H9 (cell line): Measurements from ENCODE around the gene PAQR5. TPM values are rescaled to one million over a fixed set of nuclear protein-coding genes. Genes with fewer than 3 reads are reported as not detected.
A peak's percentile ranks its signal among the peaks of the same experiment; 100 is the strongest.

Source experiments
- DNase-seq: peaks from one replicate; pipeline ENCODE4 v3.0.0-alpha.2; 2017
- H2AFZ ChIP-seq: one replicate; pipeline ENCODE4 v1.6.1; 2013; ENCODE audit warnings: mild to moderate bottlenecking, low read length, control low read depth, moderate library complexity
- H2AK5ac ChIP-seq: 2 replicates; pipeline ENCODE4 v1.6.1; 2013; ENCODE audit warnings: low read length, control low read depth, mixed read lengths; ENCODE audit not compliant: insufficient read length
- H2BK120ac ChIP-seq: one replicate; pipeline ENCODE4 v1.6.1; 2013; ENCODE audit warnings: low read depth, mild to moderate bottlenecking, low read length, control low read depth, inconsistent platforms; ENCODE audit not compliant: poor library complexity, severe bottlenecking
- H2BK12ac ChIP-seq: 2 replicates; pipeline ENCODE4 v1.6.1; 2013; ENCODE audit warnings: low read length, control low read depth, mixed read lengths, low read depth; ENCODE audit not compliant: insufficient read length
- H2BK15ac ChIP-seq: 2 replicates; pipeline ENCODE4 v1.6.1; 2013; ENCODE audit warnings: low read depth, low read length, control low read depth
- H2BK20ac ChIP-seq: one replicate; pipeline ENCODE4 v1.6.1; 2013; ENCODE audit warnings: low read depth, mild to moderate bottlenecking, low read length, control low read depth, inconsistent platforms; ENCODE audit not compliant: poor library complexity, severe bottlenecking
- H2BK5ac ChIP-seq: 2 replicates; pipeline ENCODE4 v1.6.1; 2013; ENCODE audit warnings: low read length, control low read depth, mixed read lengths; ENCODE audit not compliant: insufficient read length
- H3K14ac ChIP-seq: 2 replicates; pipeline ENCODE4 v1.6.1; 2013; ENCODE audit warnings: low read length, control low read depth; ENCODE audit not compliant: insufficient read depth
- H3K18ac ChIP-seq: 2 replicates; pipeline ENCODE4 v1.6.1; 2013; ENCODE audit warnings: low read depth, mild to moderate bottlenecking, mixed read lengths, low read length, control low read depth; ENCODE audit not compliant: insufficient read length
- H3K23ac ChIP-seq: 2 replicates; pipeline ENCODE4 v1.6.1; 2013; ENCODE audit warnings: low read length, control low read depth, mixed read lengths, low read depth; ENCODE audit not compliant: insufficient read length
- H3K23me2 ChIP-seq: 2 replicates; pipeline ENCODE4 v1.6.1; 2013; ENCODE audit warnings: low read depth, mild to moderate bottlenecking, mixed read lengths, low read length, control low read depth; ENCODE audit not compliant: insufficient read length, poor library complexity, severe bottlenecking
- H3K27ac ChIP-seq: 2 replicates; pipeline ENCODE4 v1.5.1; 2013; ENCODE audit warnings: low read length, control low read depth, mixed read lengths, low read depth; ENCODE audit not compliant: insufficient read length
- H3K27me3 ChIP-seq: 2 replicates; pipeline ENCODE4 v1.6.1; 2013; ENCODE audit warnings: low read length, control low read depth, inconsistent platforms; ENCODE audit not compliant: insufficient read depth
- H3K4ac ChIP-seq: 2 replicates; pipeline ENCODE4 v1.6.1; 2013; ENCODE audit warnings: low read depth, mild to moderate bottlenecking, control low read depth, inconsistent platforms, low read length, moderate library complexity
- H3K4me1 ChIP-seq: 2 replicates; pipeline ENCODE4 v1.6.1; 2013; ENCODE audit warnings: low read length, control low read depth, inconsistent platforms; ENCODE audit not compliant: insufficient read depth
- H3K4me2 ChIP-seq: 2 replicates; pipeline ENCODE4 v1.6.1; 2013; ENCODE audit warnings: low read length, control low read depth, mixed read lengths; ENCODE audit not compliant: insufficient read length, insufficient read depth
- H3K56ac ChIP-seq: 2 replicates; pipeline ENCODE4 v1.6.1; 2013; ENCODE audit warnings: low read depth, mild to moderate bottlenecking, mixed read lengths, low read length, control low read depth; ENCODE audit not compliant: insufficient read length
- H3K79me1 ChIP-seq: 2 replicates; pipeline ENCODE4 v1.6.1; 2013; ENCODE audit warnings: low read depth, mild to moderate bottlenecking, moderate library complexity, low read length, control low read depth, inconsistent platforms; ENCODE audit not compliant: insufficient read depth, poor library complexity, severe bottlenecking
- H3K79me2 ChIP-seq: 2 replicates; pipeline ENCODE4 v1.6.1; 2013; ENCODE audit warnings: low read length, control low read depth, inconsistent platforms; ENCODE audit not compliant: insufficient read depth
- H3K9ac ChIP-seq: 2 replicates; pipeline ENCODE4 v1.6.1; 2013; ENCODE audit warnings: low read length, control low read depth, mixed read lengths; ENCODE audit not compliant: insufficient read length; ENCODE audit errors: extremely low read depth
- H3K9me3 ChIP-seq: one replicate; pipeline ENCODE4 v1.6.1; 2013; ENCODE audit warnings: low read depth, low read length, inconsistent platforms; ENCODE audit not compliant: control insufficient read depth
- H3T11ph ChIP-seq: one replicate; pipeline ENCODE4 v1.6.1; 2013; ENCODE audit warnings: mild to moderate bottlenecking, low read length, control low read depth, inconsistent platforms
- H4K20me1 ChIP-seq: one replicate; pipeline ENCODE4 v1.6.1; 2013; ENCODE audit not compliant: control insufficient read depth, insufficient read length, insufficient read depth
- H4K5ac ChIP-seq: 2 replicates; pipeline ENCODE4 v1.6.1; 2013; ENCODE audit warnings: low read depth, mild to moderate bottlenecking, mixed read lengths, low read length, control low read depth; ENCODE audit not compliant: insufficient read length
- H4K8ac ChIP-seq: replicated peaks from 2 replicates; pipeline ENCODE4 v1.6.1; 2013; ENCODE audit warnings: low read length, control low read depth, mixed read lengths, low read depth; ENCODE audit not compliant: insufficient read length
- H4K91ac ChIP-seq: 2 replicates; pipeline ENCODE4 v1.6.1; 2013; ENCODE audit warnings: low read depth, mild to moderate bottlenecking, moderate library complexity, mixed read lengths, low read length, control low read depth; ENCODE audit not compliant: insufficient read length
- H3K27ac Mint-ChIP-seq, 3 experiments: 2 replicates in 2 of 3; 3 replicates in 1 of 3; pipeline ENCODE4 v1.8.0; 2020 to 2021; ENCODE audit warnings: mixed read lengths in 3 of 3, mild to moderate bottlenecking in 1 of 3, moderate library complexity in 1 of 3
- H3K27me3 Mint-ChIP-seq: 2 replicates; pipeline ENCODE4 v1.8.0; 2021; ENCODE audit warnings: low read depth, mild to moderate bottlenecking, moderate library complexity, mixed read lengths
- H3K36me3 Mint-ChIP-seq, 3 experiments: 2 replicates in 2 of 3; 3 replicates in 1 of 3; pipeline ENCODE4 v1.8.0; 2020 to 2021; ENCODE audit warnings: low read depth in 3 of 3, mixed read lengths in 3 of 3; ENCODE audit not compliant: insufficient read depth in 1 of 3
- H3K4me1 Mint-ChIP-seq, 2 experiments: 2 replicates each; pipeline ENCODE4 v1.8.0; 2020; ENCODE audit warnings: mixed read lengths in 2 of 2
- H3K4me3 Mint-ChIP-seq, 2 experiments: 2 replicates in 1 of 2; 3 replicates in 1 of 2; pipeline ENCODE4 v1.8.0; 2020 to 2021; ENCODE audit warnings: mild to moderate bottlenecking in 2 of 2, mixed read lengths in 2 of 2, moderate library complexity in 1 of 2
- H3K9me3 Mint-ChIP-seq, 2 experiments: 2 replicates in 1 of 2; 3 replicates in 1 of 2; pipeline ENCODE4 v1.8.0; 2020; ENCODE audit warnings: mild to moderate bottlenecking in 2 of 2, mixed read lengths in 2 of 2, moderate library complexity in 1 of 2
- CTCF ChIP-seq: fragments of 200-600 bp; sonication (generic); conservative IDR thresholded peaks from 3 replicates; pipeline ENCODE4 v1.8.0; 2021; ENCODE audit warnings: antibody characterized with exemption, mild to moderate bottlenecking
- WGBS: extraction: QIAGEN DNeasy Blood & Tissue Kit; methylation state at CpG from one replicate; pipeline ENCODE4 v1.1.7; 2013; ENCODE audit warnings: missing lambda C conversion rate, low lambda C conversion rate, mixed read lengths; ENCODE audit not compliant: insufficient read length; ENCODE audit errors: extremely low coverage; 5-methylcytosine and 5-hydroxymethylcytosine counted together
- total RNA-seq: library from RNA; stranded (reverse); gene quantifications from 2 replicates; pipeline ENCODE4 v1.2.1, GENCODE V29; 2021

Gene PAQR5
- total RNA-seq, 1 experiment from 2014 or later: 1.6 TPM

GRCh38 chr15:69315402-69316110 lies 16.8 kb downstream of the PAQR5 start:
- Mint-ChIP-seq H3K9me3 (no peaks in the 10 kb centered on the region), H3K27me3 (peaks cover 9% of the 10 kb centered on the region), H3K27ac (peak overlapping the region in 1 of 3 experiments; percentile 50; a peak in 2 of 7 replicates), H3K4me3 (no peak overlapping the region), H3K36me3 (no peaks in the 10 kb centered on the region), H3K4me1 (peaks cover 16 to 34% of the 10 kb centered on the region in 2 experiments)
- Histone ChIP-seq H4K5ac (no peak overlapping the region), H3K23me2 (no peaks in the 10 kb centered on the region), H2BK20ac (no peak overlapping the region), H3K27ac (no peak overlapping the region), H2AK5ac (no peak overlapping the region), H3T11ph (no peak overlapping the region), H4K8ac (no peak overlapping the region), H2BK12ac (no peak overlapping the region), H3K9me3 (no peaks in the 10 kb centered on the region), H3K23ac (no peak overlapping the region), H3K56ac (no peak overlapping the region), H3K4me2 (no peak overlapping the region), H3K4me1 (no peaks in the 10 kb centered on the region), H3K79me1 (no peaks in the 10 kb centered on the region), H3K79me2 (no peaks in the 10 kb centered on the region), H3K9ac (no peak overlapping the region), H3K18ac (no peak overlapping the region), H3K14ac (no peak overlapping the region), H2BK5ac (no peak overlapping the region), H2BK15ac (no peak overlapping the region), H4K91ac (no peak overlapping the region), H3K27me3 (no peaks in the 10 kb centered on the region), H3K4ac (no peak overlapping the region), H4K20me1 (no peaks in the 10 kb centered on the region), H2AFZ (no peak overlapping the region), H2BK120ac (no peak overlapping the region)
- TF ChIP-seq CTCF: no peak
- DNase-seq: no peak
- no CpG with 5 or more reads among the region's 9 CpGs for WGBS
